K562 (cell line): ENCODE measurements around the gene GTPBP2. TPM values are rescaled to one million over a fixed set of nuclear protein-coding genes. Genes with fewer than 3 reads are reported as not detected.
A peak's percentile ranks its signal among the peaks of the same experiment; 100 is the strongest.

Source experiments
- ASH1L ChIP-seq: fragments of 450-650 bp; IDR thresholded peaks from 2 replicates; pipeline ENCODE4 v1.6.1; 2018; ENCODE audit warnings: borderline replicate concordance, mild to moderate bottlenecking, low read depth; ENCODE audit not compliant: partially characterized antibody
- CCAR2 ChIP-seq: fragments of 200-400 bp; formaldehyde crosslinking; IDR thresholded peaks from 2 replicates; pipeline ENCODE4 v1.6.1; 2017; ENCODE audit warnings: mild to moderate bottlenecking, low read depth, low read length
- CEBPB ChIP-seq: fragments of 450-650 bp; IDR thresholded peaks from 2 replicates; pipeline ENCODE4 v1.6.1; 2016; ENCODE audit warnings: missing genetic modification characterization, missing compliant biosample characterization
- DPF2 ChIP-seq: fragments of 450-650 bp; IDR thresholded peaks from 2 replicates; pipeline ENCODE4 v1.6.1; 2016
- ETS2 ChIP-seq: IDR thresholded peaks from 2 replicates; pipeline ENCODE4 v1.6.1; 2016; ENCODE audit warnings: borderline replicate concordance, missing genetic modification characterization, mild to moderate bottlenecking, moderate library complexity, missing compliant biosample characterization; ENCODE audit not compliant: poor library complexity, severe bottlenecking
- EWSR1 ChIP-seq: fragments of 450-650 bp; IDR thresholded peaks from 2 replicates; pipeline ENCODE4 v1.6.1; 2018; ENCODE audit warnings: borderline replicate concordance, mild to moderate bottlenecking, low read depth, moderate library complexity; ENCODE audit not compliant: partially characterized antibody
- GABPB1 ChIP-seq: sonication (generic); formaldehyde crosslinking; IDR thresholded peaks from 2 replicates; pipeline ENCODE4 v1.8.0; 2022; ENCODE audit warnings: mild to moderate bottlenecking, missing genetic modification reagents
- HMG20B ChIP-seq: fragments of 250-450 bp; sonication (Bioruptor Pico); IDR thresholded peaks from 2 replicates; pipeline ENCODE4 v1.5.0; 2021; ENCODE audit warnings: mild to moderate bottlenecking
- HNRNPK ChIP-seq: fragments of 200-400 bp; formaldehyde crosslinking; IDR thresholded peaks from one replicate; pipeline ENCODE4 v1.6.1; 2018; ENCODE audit warnings: mild to moderate bottlenecking, low read depth, low read length; ENCODE audit not compliant: poor library complexity, severe bottlenecking
- LARP7 ChIP-seq: fragments of 450-650 bp; IDR thresholded peaks from 2 replicates; pipeline ENCODE4 v1.6.1; 2016
- NCOR1 ChIP-seq: fragments of 450-650 bp; IDR thresholded peaks from 2 replicates; pipeline ENCODE4 v1.6.1; 2016; ENCODE audit warnings: mild to moderate bottlenecking, moderate library complexity
- NONO ChIP-seq, 2 experiments: fragments of 200-400 bp in 1 of 2; fragments of 450-650 bp in 1 of 2; formaldehyde crosslinking in 1 of 2; IDR thresholded peaks; 2 replicates each; pipeline ENCODE4 v1.6.1; 2017; ENCODE audit warnings: low read depth in 2 of 2, mild to moderate bottlenecking in 2 of 2, moderate library complexity in 2 of 2, low read length in 1 of 2
- SMARCA4 ChIP-seq: fragments of 450-650 bp; IDR thresholded peaks from 2 replicates; pipeline ENCODE4 v1.6.1; 2016
- STAT5A ChIP-seq: IDR thresholded peaks from 2 replicates; pipeline ENCODE4 v1.6.1; 2012; ENCODE audit warnings: low read length, inconsistent platforms, borderline replicate concordance
- TAF7 ChIP-seq: fragments of 450-650 bp; IDR thresholded peaks from 2 replicates; pipeline ENCODE4 v1.6.1; 2016; ENCODE audit warnings: missing genetic modification characterization, missing compliant biosample characterization
- TEAD2 ChIP-seq: fragments of 450-650 bp; IDR thresholded peaks from 2 replicates; pipeline ENCODE4 v1.6.1; 2016; ENCODE audit warnings: missing genetic modification characterization, control low read depth, missing compliant biosample characterization
- U2AF1 ChIP-seq: fragments of 200-400 bp; formaldehyde crosslinking; optimal IDR thresholded peaks from 2 replicates; pipeline ENCODE3; 2017; ENCODE audit warnings: mild to moderate bottlenecking, low read depth, low read length, moderate library complexity
- ZFPM2 ChIP-seq: fragments of 250-450 bp; sonication (Bioruptor Pico); IDR thresholded peaks from 2 replicates; pipeline ENCODE4 v1.5.1; 2022; ENCODE audit warnings: mild to moderate bottlenecking
- ZFX ChIP-seq: sonication (generic); formaldehyde crosslinking; IDR thresholded peaks from 2 replicates; pipeline ENCODE4 v1.8.0; 2022; ENCODE audit warnings: mild to moderate bottlenecking, missing genetic modification reagents, moderate library complexity
- ZNF146 ChIP-seq: IDR thresholded peaks from one replicate; pipeline ENCODE4 v1.6.1; 2018; ENCODE audit warnings: missing compliant biosample characterization; ENCODE audit not compliant: unreplicated experiment
- ZNF707 ChIP-seq: fragments of 250-450 bp; sonication (Bioruptor Pico); conservative IDR thresholded peaks from 2 replicates; pipeline ENCODE4 v1.8.0; 2022; ENCODE audit warnings: inconsistent platforms, mild to moderate bottlenecking, moderate library complexity
- polyA plus RNA-seq, 8 experiments: library from polyadenylated mRNA; depleted of rRNA in 4 of 8; stranded (reverse) in 5 of 8; unstranded in 3 of 8; fragments of >200 nt; fragmentation: Nextera tagmentation in 2 of 8; fragmentation: Illumina TruSeq in 1 of 8; extraction: Ambion mirVana in 2 of 8; extraction: Trizol in 1 of 8; gene quantifications; 2 replicates each; pipeline versions ENCODE4 v1.2.1 to v1.2.3, GENCODE V29; 2011 to 2014; ENCODE audit warnings: inconsistent platforms in 1 of 8, missing spikeins in 1 of 8
- total RNA-seq, 7 experiments: library from RNA; depleted of rRNA in 6 of 7; stranded (reverse); fragments of >200 nt in 6 of 7; fragmentation: Illumina TruSeq in 2 of 7; extraction: Trizol in 2 of 7; gene quantifications; 2 replicates each; pipeline versions ENCODE4 v1.2.1 to v1.2.3, GENCODE V29; 2011 to 2021; ENCODE audit warnings: low replicate concordance in 1 of 7
- TF ChIP-seq, protein P1 (sequence below): fragments of 250-450 bp; sonication (Bioruptor Pico); IDR thresholded peaks from 2 replicates; pipeline ENCODE4 v1.8.0; 2022; ENCODE audit warnings: moderate library complexity, mild to moderate bottlenecking, inconsistent platforms
- TF ChIP-seq, protein P2 (sequence below), 2 experiments: fragments of 450-650 bp in 1 of 2; IDR thresholded peaks; 2 replicates each; pipeline ENCODE4 v1.6.1; 2011 to 2017; ENCODE audit warnings: low read depth in 2 of 2, antibody characterized with exemption in 1 of 2, borderline replicate concordance in 1 of 2, low read length in 1 of 2, mild to moderate bottlenecking in 1 of 2, mixed read lengths in 1 of 2; ENCODE audit not compliant: control insufficient read depth in 1 of 2
- TF ChIP-seq, protein P3 (sequence below): fragments of 450-650 bp; IDR thresholded peaks from 2 replicates; pipeline ENCODE4 v1.6.1; 2016; ENCODE audit warnings: antibody characterized with exemption

The GTPBP2 gene
- total and polyA plus RNA-seq, 9 of the 15 experiments (the other 6 are each of a cell fraction or from before 2014, with no cell fraction given), result 48.4 to 196 (median 111) TPM

DNA sequence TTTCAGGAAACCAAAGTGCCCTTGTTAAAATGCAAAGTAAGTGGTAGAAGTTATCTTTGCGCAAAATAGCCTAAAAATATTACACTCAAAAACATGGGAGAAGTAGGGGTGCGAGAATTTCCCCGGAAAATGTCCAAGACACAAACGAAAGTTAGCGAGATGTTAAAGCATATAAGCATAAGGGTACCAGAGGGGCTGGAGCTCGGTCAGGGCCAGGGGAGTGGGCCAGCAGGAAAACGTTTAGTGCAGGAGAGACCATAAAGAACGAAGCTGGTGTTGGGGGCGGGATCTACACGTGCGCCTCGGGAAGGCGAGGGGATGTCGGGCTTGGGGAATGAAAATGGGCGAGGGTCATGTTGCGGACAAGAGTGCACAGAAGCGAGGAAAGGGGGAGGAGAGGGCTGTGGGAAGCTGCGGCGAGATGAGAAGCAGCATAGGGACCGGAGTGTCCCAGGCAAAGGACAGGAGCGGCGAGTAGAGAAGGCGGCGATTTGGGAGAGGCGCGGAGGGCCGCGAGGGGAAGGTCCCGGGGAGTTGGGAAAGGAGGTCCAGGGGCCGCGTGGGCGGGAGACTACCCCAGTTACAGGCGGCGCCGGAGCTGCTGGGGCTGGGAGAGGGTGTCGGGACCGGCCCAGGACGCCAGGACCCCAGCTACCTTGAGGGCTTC, 53.8 kb downstream of the GTPBP2 start (continued):
- TF ChIP-seq, protein P1, sequence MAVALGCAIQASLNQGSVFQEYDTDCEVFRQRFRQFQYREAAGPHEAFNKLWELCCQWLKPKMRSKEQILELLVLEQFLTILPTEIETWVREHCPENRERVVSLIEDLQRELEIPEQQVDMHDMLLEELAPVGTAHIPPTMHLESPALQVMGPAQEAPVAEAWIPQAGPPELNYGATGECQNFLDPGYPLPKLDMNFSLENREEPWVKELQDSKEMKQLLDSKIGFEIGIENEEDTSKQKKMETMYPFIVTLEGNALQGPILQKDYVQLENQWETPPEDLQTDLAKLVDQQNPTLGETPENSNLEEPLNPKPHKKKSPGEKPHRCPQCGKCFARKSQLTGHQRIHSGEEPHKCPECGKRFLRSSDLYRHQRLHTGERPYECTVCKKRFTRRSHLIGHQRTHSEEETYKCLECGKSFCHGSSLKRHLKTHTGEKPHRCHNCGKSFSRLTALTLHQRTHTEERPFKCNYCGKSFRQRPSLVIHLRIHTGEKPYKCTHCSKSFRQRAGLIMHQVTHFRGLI (CRISPR knock-in tag), result no peak
- TF ChIP-seq U2AF1 (no peak), CEBPB (tag) (no peak), ZNF146 (no peak), STAT5A (no peak), ETS2 (no peak), HNRNPK (no peak), ZNF707 (CRISPR knock-in tag) (no peak), ASH1L (no peak), GABPB1 (CRISPR knock-in tag) (no peak), LARP7 (peak; percentile 94; the same call in 1 of the 2 replicates), NONO (IDR thresholded peaks at IDR 0.05; ENCODE audit: low read depth in 2 of 2, low read length in 1 of 2) (no peak), NCOR1 (no peak), EWSR1 (no peak), ZFPM2 (CRISPR knock-in tag) (no peak), TAF7 (tag) (no peak), CCAR2 (no peak), TEAD2 (no peak), ZFX (CRISPR knock-in tag) (no peak), HMG20B (CRISPR knock-in tag) (peak; percentile 39; the same call in 1 of the 2 replicates), SMARCA4 (peak; percentile 77; the same call in 1 of the 2 replicates), DPF2 (peak; percentile 68)
- TF ChIP-seq, protein P2, sequence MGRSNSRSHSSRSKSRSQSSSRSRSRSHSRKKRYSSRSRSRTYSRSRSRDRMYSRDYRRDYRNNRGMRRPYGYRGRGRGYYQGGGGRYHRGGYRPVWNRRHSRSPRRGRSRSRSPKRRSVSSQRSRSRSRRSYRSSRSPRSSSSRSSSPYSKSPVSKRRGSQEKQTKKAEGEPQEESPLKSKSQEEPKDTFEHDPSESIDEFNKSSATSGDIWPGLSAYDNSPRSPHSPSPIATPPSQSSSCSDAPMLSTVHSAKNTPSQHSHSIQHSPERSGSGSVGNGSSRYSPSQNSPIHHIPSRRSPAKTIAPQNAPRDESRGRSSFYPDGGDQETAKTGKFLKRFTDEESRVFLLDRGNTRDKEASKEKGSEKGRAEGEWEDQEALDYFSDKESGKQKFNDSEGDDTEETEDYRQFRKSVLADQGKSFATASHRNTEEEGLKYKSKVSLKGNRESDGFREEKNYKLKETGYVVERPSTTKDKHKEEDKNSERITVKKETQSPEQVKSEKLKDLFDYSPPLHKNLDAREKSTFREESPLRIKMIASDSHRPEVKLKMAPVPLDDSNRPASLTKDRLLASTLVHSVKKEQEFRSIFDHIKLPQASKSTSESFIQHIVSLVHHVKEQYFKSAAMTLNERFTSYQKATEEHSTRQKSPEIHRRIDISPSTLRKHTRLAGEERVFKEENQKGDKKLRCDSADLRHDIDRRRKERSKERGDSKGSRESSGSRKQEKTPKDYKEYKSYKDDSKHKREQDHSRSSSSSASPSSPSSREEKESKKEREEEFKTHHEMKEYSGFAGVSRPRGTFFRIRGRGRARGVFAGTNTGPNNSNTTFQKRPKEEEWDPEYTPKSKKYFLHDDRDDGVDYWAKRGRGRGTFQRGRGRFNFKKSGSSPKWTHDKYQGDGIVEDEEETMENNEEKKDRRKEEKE (IDR thresholded peaks at IDR 0.05; ENCODE audit: borderline replicate concordance in 1 of 2, control insufficient read depth in 1 of 2, low read depth in 2 of 2, low read length in 1 of 2), result no peak
- TF ChIP-seq, protein P3, sequence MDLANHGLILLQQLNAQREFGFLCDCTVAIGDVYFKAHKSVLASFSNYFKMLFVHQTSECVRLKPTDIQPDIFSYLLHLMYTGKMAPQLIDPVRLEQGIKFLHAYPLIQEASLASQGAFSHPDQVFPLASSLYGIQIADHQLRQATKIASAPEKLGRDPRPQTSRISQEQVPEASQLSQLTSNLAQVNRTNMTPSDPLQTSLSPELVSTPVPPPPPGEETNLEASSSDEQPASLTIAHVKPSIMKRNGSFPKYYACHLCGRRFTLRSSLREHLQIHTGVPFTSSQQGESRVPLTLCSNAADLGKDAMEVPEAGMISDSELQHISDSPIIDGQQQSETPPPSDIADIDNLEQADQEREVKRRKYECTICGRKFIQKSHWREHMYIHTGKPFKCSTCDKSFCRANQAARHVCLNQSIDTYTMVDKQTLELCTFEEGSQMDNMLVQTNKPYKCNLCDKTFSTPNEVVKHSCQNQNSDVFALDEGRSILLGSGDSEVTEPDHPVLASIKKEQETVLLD, result no peak; the same call in 1 of the 2 replicates
